Stomach (tissue), 9 donors: Measurements from ENCODE around the gene ZKSCAN1. TPM values are rescaled to one million over a fixed set of nuclear protein-coding genes. Genes with fewer than 3 reads are reported as not detected.
"Not testable (repeated sequence)": the region's sequence is repeated elsewhere in the genome, so short reads cannot be mapped to it uniquely, and the experiment has no call there.

Experiments used
- DNase-seq, 2 donors: peaks; one replicate each; pipeline versions ENCODE4 v3.0.0 to v3.0.0-alpha.2; 2013 to 2019
- H3K27ac ChIP-seq, 5 donors: fragments of 200-600 bp in 4 of 5; sonication (generic) in 4 of 5; one replicate each; pipeline ENCODE4 v1.5.1; 2013 to 2019; ENCODE audit warnings: mild to moderate bottlenecking in 1 of 5, moderate library complexity in 1 of 5
- H3K27me3 ChIP-seq, 3 donors: fragments of 200-600 bp; sonication (generic); one replicate each; pipeline ENCODE4 v1.5.1; 2017 to 2019; ENCODE audit warnings: mixed run types in 1 of 3
- H3K36me3 ChIP-seq, 4 donors: fragments of 200-600 bp; sonication (generic); 1 replicate in 3 of 4; 2 replicates in 1 of 4; pipeline ENCODE4 v1.5.1; 2016 to 2019
- H3K4me1 ChIP-seq, 4 donors: fragments of 200-600 bp; sonication (generic); one replicate each; pipeline ENCODE4 v1.5.1; 2016 to 2019
- H3K4me3 ChIP-seq, 4 donors: fragments of 200-600 bp; sonication (generic) in 3 of 4; one replicate each; pipeline ENCODE4 v1.5.1; 2016 to 2019; ENCODE audit warnings: mild to moderate bottlenecking in 1 of 4
- H3K9me3 ChIP-seq, 4 donors: fragments of 200-600 bp; sonication (generic); one replicate each; pipeline ENCODE4 v1.5.1; 2016 to 2019
- EP300 ChIP-seq: sonication (generic); formaldehyde crosslinking; IDR thresholded peaks from one replicate; pipeline ENCODE4 v1.6.1; 2017; ENCODE audit warnings: antibody characterized with exemption
- POLR2A ChIP-seq, 4 donors: fragments of 450-650 bp; IDR thresholded peaks; one replicate each; pipeline ENCODE4 v1.6.1; 2016; ENCODE audit warnings: antibody characterized with exemption in 4 of 4, control low read depth in 2 of 4, mild to moderate bottlenecking in 1 of 4, moderate library complexity in 1 of 4
- POLR2AphosphoS5 ChIP-seq, 3 donors: sonication (generic); formaldehyde crosslinking; IDR thresholded peaks; one replicate each; pipeline ENCODE4 v1.6.1; 2016; ENCODE audit warnings: antibody characterized with exemption in 3 of 3
- WGBS, 5 donors: extraction: QIAGEN DNeasy Blood & Tissue Kit in 3 of 5; methylation state at CpG; one replicate each; pipeline versions ENCODE4 v1.1.5 to v1.1.7; 2013 to 2018; 5-methylcytosine and 5-hydroxymethylcytosine counted together
- intact Hi-C: fragments of 100-400 bp; cut with DNase I; formaldehyde crosslinking; loops from one replicate; pipeline ENCODE4 v1.15.1; 2023; ENCODE audit warnings: low total_unique reads
- polyA plus RNA-seq, 3 donors: library from polyadenylated mRNA; stranded (reverse); fragments of 200-250 nt; gene quantifications; one replicate each; pipeline ENCODE4 v1.2.3, GENCODE V29; 2013
- total RNA-seq, 5 donors: library from RNA; depleted of rRNA; stranded (reverse); fragments of >200 nt; gene quantifications; one replicate each; pipeline versions ENCODE4 v1.1.0 to v1.2.3, GENCODE V29; 2014 to 2016
- TF ChIP-seq, protein P1 (sequence below), 7 experiments: fragments of 450-650 bp in 4 of 7; fragments of 200-600 bp in 3 of 7; sonication (generic) in 3 of 7; IDR thresholded peaks; one replicate each; pipeline ENCODE4 v1.5.1; 2016 to 2019; ENCODE audit warnings: antibody characterized with exemption in 7 of 7, control low read depth in 2 of 7, mild to moderate bottlenecking in 1 of 7
- donor health status: healthy with polysubstance abuse.
- donor health status: Bipolar disorder and iron deficiency.
- donor health status: healthy.

ZKSCAN1 gene
- total and polyA plus RNA-seq, 8 donors: 9.5 to 153 (median 50.4) TPM

- Histone ChIP-seq H3K36me3 (no peaks in the 10 kb centered on the region), H3K9me3 (peaks cover 0 to 4% (median 0%) of the 10 kb centered on the region in 4 donors), H3K27me3 (peaks cover 0 to 14% (median 0%) of the 10 kb centered on the region in 3 donors), H3K4me3 (no peak overlapping the region), H3K27ac (no peak overlapping the region), H3K4me1 (peaks cover 0 to 4% (median 0%) of the 10 kb centered on the region in 4 donors)
- no peak for DNase-seq
- 17 to 50% (median 31%) methylated on average over 2 of the region's 2 CpGs for WGBS, 5 donors
- TF ChIP-seq POLR2A (IDR thresholded peaks at IDR 0.05) (no peak), EP300 (no peak), POLR2AphosphoS5 (IDR thresholded peaks at IDR 0.05) (no peak)
- TF ChIP-seq, protein P1, sequence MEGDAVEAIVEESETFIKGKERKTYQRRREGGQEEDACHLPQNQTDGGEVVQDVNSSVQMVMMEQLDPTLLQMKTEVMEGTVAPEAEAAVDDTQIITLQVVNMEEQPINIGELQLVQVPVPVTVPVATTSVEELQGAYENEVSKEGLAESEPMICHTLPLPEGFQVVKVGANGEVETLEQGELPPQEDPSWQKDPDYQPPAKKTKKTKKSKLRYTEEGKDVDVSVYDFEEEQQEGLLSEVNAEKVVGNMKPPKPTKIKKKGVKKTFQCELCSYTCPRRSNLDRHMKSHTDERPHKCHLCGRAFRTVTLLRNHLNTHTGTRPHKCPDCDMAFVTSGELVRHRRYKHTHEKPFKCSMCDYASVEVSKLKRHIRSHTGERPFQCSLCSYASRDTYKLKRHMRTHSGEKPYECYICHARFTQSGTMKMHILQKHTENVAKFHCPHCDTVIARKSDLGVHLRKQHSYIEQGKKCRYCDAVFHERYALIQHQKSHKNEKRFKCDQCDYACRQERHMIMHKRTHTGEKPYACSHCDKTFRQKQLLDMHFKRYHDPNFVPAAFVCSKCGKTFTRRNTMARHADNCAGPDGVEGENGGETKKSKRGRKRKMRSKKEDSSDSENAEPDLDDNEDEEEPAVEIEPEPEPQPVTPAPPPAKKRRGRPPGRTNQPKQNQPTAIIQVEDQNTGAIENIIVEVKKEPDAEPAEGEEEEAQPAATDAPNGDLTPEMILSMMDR (IDR thresholded peaks at IDR 0.05): no peak
- intact Hi-C loops: no loop called here
These were observed 30.8 kb upstream of the ZKSCAN1 start for GRCh38 chr7:99984593-99984992.

- H3K9me3 ChIP-seq, intact Hi-C loops, H3K4me3 ChIP-seq, H3K27ac ChIP-seq, DNase-seq, H3K36me3 ChIP-seq: not testable (repeated sequence)
- Histone ChIP-seq H3K27me3 (peaks cover 0 to 14% (median 0%) of the 10 kb centered on the region in 3 donors), H3K4me1 (peaks cover 0 to 13% (median 8%) of the 10 kb centered on the region in 4 donors)
- 73 to 82% (median 77%) methylated on average over 13 of the region's 14 CpGs for WGBS, 5 donors
These were observed 28.1 kb upstream of the ZKSCAN1 start for GRCh38 chr7:99987306-99987705.

- Histone ChIP-seq H3K27ac (no peak overlapping the region), H3K36me3 (no peaks in the 10 kb centered on the region), H3K4me3 (no peak overlapping the region), H3K4me1 (peaks cover 0 to 13% (median 8%) of the 10 kb centered on the region in 4 donors), H3K9me3 (no peaks in the 10 kb centered on the region), H3K27me3 (peaks cover 0 to 14% (median 0%) of the 10 kb centered on the region in 3 donors)
- no peak for DNase-seq
- TF ChIP-seq POLR2A (IDR thresholded peaks at IDR 0.05): no peak
- no peak for TF ChIP-seq POLR2AphosphoS5 (IDR thresholded peaks at IDR 0.05)
- TF ChIP-seq EP300: no peak
- TF ChIP-seq, protein P1 (IDR thresholded peaks at IDR 0.05): no peak
- WGBS, 5 donors: 72 to 93% (median 74%) methylated on average over 4 to 5 of the region's 5 CpGs
- intact Hi-C loops: no loop called here
These were observed 27.6 kb upstream of the ZKSCAN1 start for GRCh38 chr7:99987846-99988245.

DNA sequence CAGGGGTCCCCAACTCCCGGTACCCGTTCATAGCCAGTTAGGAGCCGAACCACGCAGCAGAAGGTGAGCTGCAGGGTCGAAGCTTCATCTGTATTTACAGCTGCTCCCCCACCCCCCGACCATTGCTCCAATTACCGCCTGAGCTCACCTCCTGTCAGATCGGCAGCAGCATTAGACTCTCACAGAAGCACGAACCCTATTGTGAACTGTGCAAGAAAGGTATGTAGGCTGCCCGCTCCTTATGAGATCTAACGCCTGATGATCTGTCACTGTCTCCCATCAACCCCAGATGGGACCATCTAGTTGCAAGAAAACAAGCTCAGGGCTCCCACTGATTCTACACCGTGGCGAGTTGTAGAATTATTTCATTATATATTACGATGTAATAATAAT, 24.9 kb upstream of the ZKSCAN1 start:
- Histone ChIP-seq H3K4me3 (peak overlapping the region in 3 of 4 donors; percentile 13 to 23 (median 16)), H3K27me3 (peaks cover 0 to 11% (median 0%) of the 10 kb centered on the region in 3 donors), H3K9me3 (no peaks in the 10 kb centered on the region), H3K4me1 (peaks cover 3 to 25% (median 20%) of the 10 kb centered on the region in 4 donors), H3K27ac (no peak overlapping the region), H3K36me3 (no peaks in the 10 kb centered on the region)
- TF ChIP-seq POLR2AphosphoS5 (IDR thresholded peaks at IDR 0.05): no peak
- TF ChIP-seq, protein P1 (IDR thresholded peaks at IDR 0.05): no peak
- no peak for TF ChIP-seq EP300
- TF ChIP-seq POLR2A (IDR thresholded peaks at IDR 0.05): no peak
- intact Hi-C loops: loop anchor here (5.0 to 10.0 kb wide), 2 partner anchors 64 to 73 kb away; partner anchors contain the start of gene TRIM4
- WGBS, 5 donors: 25 to 33% (median 27%) methylated on average over 14 of the region's 14 CpGs
- DNase-seq: no peak

DNA sequence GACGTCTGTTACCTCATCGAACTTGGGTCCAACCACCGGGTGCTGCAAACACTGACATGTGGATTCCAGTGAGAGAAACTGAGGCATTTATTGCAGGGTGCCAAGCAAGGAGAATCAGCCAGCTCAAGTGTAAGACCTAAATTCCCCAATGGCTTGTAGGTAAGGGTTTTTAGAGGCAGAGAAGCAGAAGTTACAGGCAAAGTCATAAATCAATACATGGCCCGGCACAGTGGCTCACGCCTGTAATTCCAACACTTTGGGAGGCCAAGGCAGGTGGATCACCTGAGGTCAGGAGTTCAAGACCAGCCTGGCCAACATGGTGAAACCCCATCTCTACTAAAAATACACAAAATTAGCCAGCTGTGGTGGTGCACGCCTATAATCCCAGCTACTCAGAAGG, 23.9 kb upstream of the ZKSCAN1 start:
- not testable (repeated sequence) for H3K4me3 ChIP-seq, H3K36me3 ChIP-seq, H3K27ac ChIP-seq, DNase-seq, H3K9me3 ChIP-seq, H3K27me3 ChIP-seq
- intact Hi-C loops: loop anchor here (5.0 to 10.0 kb wide), 2 partner anchors 63 to 74 kb away; partner anchors contain the start of gene TRIM4
- 65 to 70% (median 69%) methylated on average over 6 of the region's 6 CpGs for WGBS, 5 donors
- H3K4me1 ChIP-seq: peaks cover 3 to 27% (median 20%) of the 10 kb centered on the region in 4 donors
